GM23338 (cell line): ENCODE measurements around the gene NPLOC4. TPM values are rescaled to one million over a fixed set of nuclear protein-coding genes. Genes with fewer than 3 reads are reported as not detected.

Experiments used
- ATAC-seq: fragments of 200-7000 bp; cut with Tn5 transposase; 3 replicates; pipeline ENCODE4 v1.9.1; 2020
- DNase-seq: peaks from one replicate; pipeline ENCODE4 v3.0.0-alpha.2; 2015; ENCODE audit warnings: low spot score
- H2AFZ ChIP-seq: fragments of 200-600 bp; sonication (generic); 2 replicates; pipeline ENCODE4 v1.8.0; 2016; ENCODE audit warnings: antibody characterized with exemption, mild to moderate bottlenecking, moderate library complexity
- H3F3A ChIP-seq: fragments of 200-600 bp; sonication (generic); replicated peaks from 2 replicates; pipeline ENCODE4 v1.8.0; 2017; ENCODE audit warnings: antibody characterized with exemption, mixed run types, low read depth
- H3K27ac ChIP-seq: fragments of 200-600 bp; sonication (generic); 2 replicates; pipeline ENCODE4 v1.6.1; 2016; ENCODE audit warnings: low read depth
- H3K27me3 ChIP-seq: fragments of 200-600 bp; sonication (generic); 2 replicates; pipeline ENCODE4 v1.8.0; 2016; ENCODE audit warnings: mild to moderate bottlenecking, mixed run types, moderate library complexity; ENCODE audit not compliant: insufficient read depth
- H3K36me3 ChIP-seq: fragments of 200-600 bp; sonication (generic); 2 replicates; pipeline ENCODE4 v1.8.0; 2016; ENCODE audit warnings: mild to moderate bottlenecking; ENCODE audit not compliant: insufficient read depth
- H3K4me1 ChIP-seq: fragments of 200-600 bp; sonication (generic); 2 replicates; pipeline ENCODE4 v1.8.0; 2016; ENCODE audit warnings: mild to moderate bottlenecking, moderate library complexity; ENCODE audit not compliant: insufficient read depth
- H3K4me2 ChIP-seq: fragments of 200-600 bp; sonication (generic); 2 replicates; pipeline ENCODE4 v1.7.1; 2017; ENCODE audit warnings: mixed run types
- H3K4me3 ChIP-seq: fragments of 200-600 bp; sonication (generic); 2 replicates; pipeline ENCODE4 v1.6.1; 2016; ENCODE audit warnings: mixed run types
- H3K79me2 ChIP-seq: fragments of 200-600 bp; sonication (generic); replicated peaks from 2 replicates; pipeline ENCODE4 v1.8.0; 2017; ENCODE audit warnings: mild to moderate bottlenecking; ENCODE audit not compliant: insufficient read depth
- H3K9me2 ChIP-seq: fragments of 200-600 bp; sonication (generic); 2 replicates; pipeline ENCODE4 v1.8.0; 2017; ENCODE audit not compliant: insufficient read depth
- H4K20me1 ChIP-seq: fragments of 200-600 bp; sonication (generic); replicated peaks from 2 replicates; pipeline ENCODE4 v1.8.0; 2017; ENCODE audit warnings: mild to moderate bottlenecking; ENCODE audit not compliant: insufficient read depth
- H3K27ac Mint-ChIP-seq: 2 replicates; pipeline ENCODE4 v1.8.0; 2020; ENCODE audit warnings: inconsistent platforms, mild to moderate bottlenecking, moderate library complexity, mixed read lengths
- H3K27me3 Mint-ChIP-seq: 3 replicates; pipeline ENCODE4 v1.8.0; 2022; ENCODE audit warnings: low read depth, mild to moderate bottlenecking, moderate library complexity, mixed read lengths, inconsistent platforms; ENCODE audit not compliant: insufficient read depth, poor library complexity
- H3K36me3 Mint-ChIP-seq: 3 replicates; pipeline ENCODE4 v1.8.0; 2021; ENCODE audit warnings: low read depth, mild to moderate bottlenecking, inconsistent platforms, moderate library complexity, mixed read lengths
- H3K4me1 Mint-ChIP-seq: 3 replicates; pipeline ENCODE4 v1.8.0; 2020; ENCODE audit warnings: mild to moderate bottlenecking, inconsistent platforms, mixed read lengths
- H3K4me3 Mint-ChIP-seq: 3 replicates; pipeline ENCODE4 v1.8.0; 2021; ENCODE audit warnings: moderate library complexity, mild to moderate bottlenecking, inconsistent platforms, mixed read lengths
- H3K9me3 Mint-ChIP-seq: 3 replicates; pipeline ENCODE4 v1.8.0; 2020; ENCODE audit warnings: moderate library complexity, mild to moderate bottlenecking, inconsistent platforms, mixed read lengths
- CREB1 ChIP-seq: fragments of 250-450 bp; sonication (Bioruptor Pico); IDR thresholded peaks from 2 replicates; pipeline ENCODE4 v1.5.0; 2020; ENCODE audit warnings: low read depth, mild to moderate bottlenecking, moderate library complexity
- CTCF ChIP-seq, 2 experiments: fragments of 200-600 bp in 1 of 2; sonication (generic) in 1 of 2; conservative IDR thresholded peaks; 2 replicates each; pipeline versions ENCODE4 v1.5.1 to v1.6.1; 2016 to 2017; ENCODE audit warnings: antibody characterized with exemption in 2 of 2, low read depth in 2 of 2, mild to moderate bottlenecking in 2 of 2, moderate library complexity in 1 of 2
- EZH2 ChIP-seq: fragments of 200-600 bp; sonication (generic); IDR thresholded peaks from one replicate; pipeline ENCODE4 v1.8.0; 2017; ENCODE audit warnings: antibody characterized with exemption, mild to moderate bottlenecking, low read depth; ENCODE audit not compliant: unreplicated experiment
- EZH2phosphoT487 ChIP-seq: fragments of 200-600 bp; sonication (generic); IDR thresholded peaks from one replicate; pipeline ENCODE4 v1.8.1; 2018; ENCODE audit warnings: antibody characterized with exemption; ENCODE audit not compliant: unreplicated experiment
- JUNB ChIP-seq: IDR thresholded peaks from one replicate; pipeline ENCODE4 v1.6.1; 2016; ENCODE audit warnings: antibody characterized with exemption; ENCODE audit not compliant: unreplicated experiment
- NANOG ChIP-seq: IDR thresholded peaks from 2 replicates; pipeline ENCODE4 v1.6.1; 2016; ENCODE audit warnings: antibody characterized with exemption, borderline replicate concordance
- POLR2AphosphoS5 ChIP-seq: IDR thresholded peaks from 2 replicates; pipeline ENCODE4 v1.6.1; 2016; ENCODE audit warnings: antibody characterized with exemption, low read depth
- STAT1 ChIP-seq: IDR thresholded peaks from one replicate; pipeline ENCODE4 v1.6.1; 2016; ENCODE audit warnings: antibody characterized with exemption; ENCODE audit not compliant: unreplicated experiment
- ZNF114 ChIP-seq: fragments of 250-450 bp; sonication (Bioruptor Pico); IDR thresholded peaks from 2 replicates; pipeline ENCODE4 v1.5.0; 2020; ENCODE audit warnings: mild to moderate bottlenecking, moderate library complexity
- ZNF331 ChIP-seq: fragments of 250-450 bp; sonication (Bioruptor Pico); IDR thresholded peaks from 2 replicates; pipeline ENCODE4 v1.5.0; 2020; ENCODE audit warnings: low read depth, mild to moderate bottlenecking, moderate library complexity
- polyA plus RNA-seq: library from polyadenylated mRNA; unstranded; fragments of >200 nt; fragmentation: Nextera tagmentation; extraction: Ambion mirVana; gene quantifications from 2 replicates; pipeline ENCODE4 v1.2.1, GENCODE V29; 2016
- total RNA-seq: library from RNA; depleted of rRNA; stranded (reverse); fragments of >200 nt; shearing (Covaris generic); gene quantifications from 2 replicates; pipeline ENCODE4 v1.2.3, GENCODE V29; 2014
- TF ChIP-seq, protein P1 (sequence below): IDR thresholded peaks from 2 replicates; pipeline ENCODE4 v1.6.1; 2016; ENCODE audit warnings: antibody characterized with exemption
- TF ChIP-seq, protein P2 (sequence below): fragments of 250-450 bp; sonication (Bioruptor Pico); IDR thresholded peaks from 2 replicates; pipeline ENCODE4 v1.5.0; 2020; ENCODE audit warnings: mild to moderate bottlenecking, moderate library complexity

Gene NPLOC4
- total and polyA plus RNA-seq, 2 experiments from 2014 or later = 24.1 to 79.1 TPM

DNA sequence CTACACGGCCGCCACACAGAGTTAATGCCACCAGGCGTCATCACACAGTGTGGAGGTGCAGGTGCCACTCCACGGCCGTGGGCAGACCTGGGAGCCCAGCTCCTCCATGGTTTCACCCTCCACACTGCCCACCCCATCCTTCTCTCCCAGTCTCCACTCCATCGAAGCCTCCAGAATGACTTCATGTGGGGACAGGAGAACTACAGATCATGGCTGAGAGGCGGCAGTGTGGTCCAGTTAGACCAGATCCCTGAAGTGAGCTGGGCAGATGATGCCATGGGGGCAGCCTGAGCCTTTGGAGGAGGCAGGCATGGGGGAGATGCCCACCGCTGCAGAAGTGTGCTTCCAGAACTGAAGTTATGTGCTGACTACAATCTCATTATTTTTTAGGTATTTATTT lies 46.8 kb downstream of the NPLOC4 start:
- H3K27ac Mint-ChIP-seq = no peak overlapping the region
- Histone ChIP-seq H3F3A (peaks cover 9% of the 10 kb centered on the region; the same call in 1 of the 2 replicates), H3K4me3 (no peak overlapping the region), H3K79me2 (no peaks in the 10 kb centered on the region), H3K4me2 (no peak overlapping the region), H3K27ac (no peak overlapping the region), H3K9me2 (no peaks in the 10 kb centered on the region), H3K4me1 (no peaks in the 10 kb centered on the region), H3K36me3 (peaks cover 30% of the 10 kb centered on the region), H2AFZ (no peak overlapping the region), H3K27me3 (no peaks in the 10 kb centered on the region), H4K20me1 (peaks cover 4% of the 10 kb centered on the region; the same call in 1 of the 2 replicates)
- DNase-seq (no peak), ATAC-seq (no peak)
- TF ChIP-seq ZNF114 (no peak), EZH2 (no peak), EZH2phosphoT487 (no peak), NANOG (no peak), POLR2AphosphoS5 (no peak), STAT1 (no peak), ZNF331 (CRISPR knock-in tag) (no peak), CREB1 (no peak)
- TF ChIP-seq, protein P1, sequence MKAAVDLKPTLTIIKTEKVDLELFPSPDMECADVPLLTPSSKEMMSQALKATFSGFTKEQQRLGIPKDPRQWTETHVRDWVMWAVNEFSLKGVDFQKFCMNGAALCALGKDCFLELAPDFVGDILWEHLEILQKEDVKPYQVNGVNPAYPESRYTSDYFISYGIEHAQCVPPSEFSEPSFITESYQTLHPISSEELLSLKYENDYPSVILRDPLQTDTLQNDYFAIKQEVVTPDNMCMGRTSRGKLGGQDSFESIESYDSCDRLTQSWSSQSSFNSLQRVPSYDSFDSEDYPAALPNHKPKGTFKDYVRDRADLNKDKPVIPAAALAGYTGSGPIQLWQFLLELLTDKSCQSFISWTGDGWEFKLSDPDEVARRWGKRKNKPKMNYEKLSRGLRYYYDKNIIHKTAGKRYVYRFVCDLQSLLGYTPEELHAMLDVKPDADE = no peak
- no peaks in the 10 kb centered on the region for H3K9me3 Mint-ChIP-seq
- H3K4me1 Mint-ChIP-seq = no peaks in the 10 kb centered on the region
- H3K27me3 Mint-ChIP-seq = peaks cover 9% of the 10 kb centered on the region
- H3K4me3 Mint-ChIP-seq = no peak overlapping the region
- H3K36me3 Mint-ChIP-seq = peaks cover 79% of the 10 kb centered on the region

DNA sequence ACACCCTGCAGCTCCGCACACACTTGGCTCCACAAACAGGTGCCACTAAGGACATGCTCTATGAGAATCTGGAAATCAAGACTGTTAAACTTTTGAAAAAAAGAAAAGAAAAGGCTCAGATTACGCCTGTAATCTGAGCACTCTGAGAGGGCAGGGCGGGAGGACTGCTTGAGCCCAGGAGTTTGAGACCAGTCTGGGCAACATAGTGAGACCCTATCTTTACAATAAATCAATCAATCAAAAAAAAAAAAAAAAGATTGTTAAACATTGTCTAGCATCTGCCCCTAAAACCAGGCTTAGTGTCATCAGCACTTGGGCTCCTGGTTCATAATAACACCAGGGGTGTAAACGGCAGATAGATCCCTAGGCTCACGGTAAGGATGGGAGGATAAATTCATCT lies 47.3 kb downstream of the NPLOC4 start:
- Histone ChIP-seq H3K4me2 (no peak overlapping the region), H2AFZ (no peak overlapping the region), H3K27me3 (no peaks in the 10 kb centered on the region), H3K4me3 (no peak overlapping the region), H3F3A (peaks cover 9% of the 10 kb centered on the region; the same call in 1 of the 2 replicates), H3K27ac (no peak overlapping the region), H4K20me1 (peaks cover 4% of the 10 kb centered on the region; the same call in 1 of the 2 replicates), H3K4me1 (no peaks in the 10 kb centered on the region), H3K36me3 (peaks cover 35% of the 10 kb centered on the region), H3K9me2 (no peaks in the 10 kb centered on the region), H3K79me2 (no peaks in the 10 kb centered on the region)
- Mint-ChIP-seq H3K36me3 (peaks cover 77% of the 10 kb centered on the region), H3K4me3 (no peak overlapping the region), H3K9me3 (no peaks in the 10 kb centered on the region), H3K4me1 (no peaks in the 10 kb centered on the region), H3K27me3 (peaks cover 9% of the 10 kb centered on the region), H3K27ac (no peak overlapping the region)
- ATAC-seq = no peak
- no peak for DNase-seq
- TF ChIP-seq, protein P2, sequence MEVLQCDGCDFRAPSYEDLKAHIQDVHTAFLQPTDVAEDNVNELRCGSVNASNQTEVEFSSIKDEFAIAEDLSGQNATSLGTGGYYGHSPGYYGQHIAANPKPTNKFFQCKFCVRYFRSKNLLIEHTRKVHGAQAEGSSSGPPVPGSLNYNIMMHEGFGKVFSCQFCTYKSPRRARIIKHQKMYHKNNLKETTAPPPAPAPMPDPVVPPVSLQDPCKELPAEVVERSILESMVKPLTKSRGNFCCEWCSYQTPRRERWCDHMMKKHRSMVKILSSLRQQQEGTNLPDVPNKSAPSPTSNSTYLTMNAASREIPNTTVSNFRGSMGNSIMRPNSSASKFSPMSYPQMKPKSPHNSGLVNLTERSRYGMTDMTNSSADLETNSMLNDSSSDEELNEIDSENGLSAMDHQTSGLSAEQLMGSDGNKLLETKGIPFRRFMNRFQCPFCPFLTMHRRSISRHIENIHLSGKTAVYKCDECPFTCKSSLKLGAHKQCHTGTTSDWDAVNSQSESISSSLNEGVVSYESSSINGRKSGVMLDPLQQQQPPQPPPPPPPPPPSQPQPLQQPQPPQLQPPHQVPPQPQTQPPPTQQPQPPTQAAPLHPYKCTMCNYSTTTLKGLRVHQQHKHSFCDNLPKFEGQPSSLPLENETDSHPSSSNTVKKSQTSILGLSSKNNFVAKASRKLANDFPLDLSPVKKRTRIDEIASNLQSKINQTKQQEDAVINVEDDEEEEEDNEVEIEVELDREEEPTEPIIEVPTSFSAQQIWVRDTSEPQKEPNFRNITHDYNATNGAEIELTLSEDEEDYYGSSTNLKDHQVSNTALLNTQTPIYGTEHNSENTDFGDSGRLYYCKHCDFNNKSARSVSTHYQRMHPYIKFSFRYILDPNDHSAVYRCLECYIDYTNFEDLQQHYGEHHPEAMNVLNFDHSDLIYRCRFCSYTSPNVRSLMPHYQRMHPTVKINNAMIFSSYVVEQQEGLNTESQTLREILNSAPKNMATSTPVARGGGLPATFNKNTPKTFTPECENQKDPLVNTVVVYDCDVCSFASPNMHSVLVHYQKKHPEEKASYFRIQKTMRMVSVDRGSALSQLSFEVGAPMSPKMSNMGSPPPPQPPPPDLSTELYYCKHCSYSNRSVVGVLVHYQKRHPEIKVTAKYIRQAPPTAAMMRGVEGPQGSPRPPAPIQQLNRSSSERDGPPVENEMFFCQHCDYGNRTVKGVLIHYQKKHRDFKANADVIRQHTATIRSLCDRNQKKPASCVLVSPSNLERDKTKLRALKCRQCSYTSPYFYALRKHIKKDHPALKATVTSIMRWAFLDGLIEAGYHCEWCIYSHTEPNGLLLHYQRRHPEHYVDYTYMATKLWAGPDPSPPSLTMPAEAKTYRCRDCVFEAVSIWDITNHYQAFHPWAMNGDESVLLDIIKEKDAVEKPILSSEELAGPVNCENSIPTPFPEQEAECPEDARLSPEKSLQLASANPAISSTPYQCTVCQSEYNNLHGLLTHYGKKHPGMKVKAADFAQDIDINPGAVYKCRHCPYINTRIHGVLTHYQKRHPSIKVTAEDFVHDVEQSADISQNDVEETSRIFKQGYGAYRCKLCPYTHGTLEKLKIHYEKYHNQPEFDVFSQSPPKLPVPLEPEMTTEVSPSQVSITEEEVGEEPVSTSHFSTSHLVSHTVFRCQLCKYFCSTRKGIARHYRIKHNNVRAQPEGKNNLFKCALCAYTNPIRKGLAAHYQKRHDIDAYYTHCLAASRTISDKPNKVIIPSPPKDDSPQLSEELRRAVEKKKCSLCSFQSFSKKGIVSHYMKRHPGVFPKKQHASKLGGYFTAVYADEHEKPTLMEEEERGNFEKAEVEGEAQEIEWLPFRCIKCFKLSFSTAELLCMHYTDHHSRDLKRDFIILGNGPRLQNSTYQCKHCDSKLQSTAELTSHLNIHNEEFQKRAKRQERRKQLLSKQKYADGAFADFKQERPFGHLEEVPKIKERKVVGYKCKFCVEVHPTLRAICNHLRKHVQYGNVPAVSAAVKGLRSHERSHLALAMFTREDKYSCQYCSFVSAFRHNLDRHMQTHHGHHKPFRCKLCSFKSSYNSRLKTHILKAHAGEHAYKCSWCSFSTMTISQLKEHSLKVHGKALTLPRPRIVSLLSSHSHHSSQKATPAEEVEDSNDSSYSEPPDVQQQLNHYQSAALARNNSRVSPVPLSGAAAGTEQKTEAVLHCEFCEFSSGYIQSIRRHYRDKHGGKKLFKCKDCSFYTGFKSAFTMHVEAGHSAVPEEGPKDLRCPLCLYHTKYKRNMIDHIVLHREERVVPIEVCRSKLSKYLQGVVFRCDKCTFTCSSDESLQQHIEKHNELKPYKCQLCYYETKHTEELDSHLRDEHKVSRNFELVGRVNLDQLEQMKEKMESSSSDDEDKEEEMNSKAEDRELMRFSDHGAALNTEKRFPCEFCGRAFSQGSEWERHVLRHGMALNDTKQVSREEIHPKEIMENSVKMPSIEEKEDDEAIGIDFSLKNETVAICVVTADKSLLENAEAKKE = no peak
- TF ChIP-seq CREB1 (no peak), ZNF331 (CRISPR knock-in tag) (no peak), EZH2phosphoT487 (no peak), JUNB (no peak), ZNF114 (no peak), CTCF (conservative IDR thresholded peaks at IDR 0.05; ENCODE audit: low read depth in 2 of 2) (no peak), POLR2AphosphoS5 (no peak)
- TF ChIP-seq, protein P1 = no peak
